CD4-positive, alpha-beta T cell treated with Interferon alpha-2 for 1 hour (primary cell): ENCODE measurements around the gene DUSP9.

Experiments
- DNase-seq, 2 donors: peaks; one replicate each; pipeline ENCODE4 v3.0.0-alpha.2; 2020 to 2022

Gene DUSP9

GRCh38 chrX:153649915-153650782 is 3.1 kb downstream of the DUSP9 start:
- DNase-seq: no peak

DNA sequence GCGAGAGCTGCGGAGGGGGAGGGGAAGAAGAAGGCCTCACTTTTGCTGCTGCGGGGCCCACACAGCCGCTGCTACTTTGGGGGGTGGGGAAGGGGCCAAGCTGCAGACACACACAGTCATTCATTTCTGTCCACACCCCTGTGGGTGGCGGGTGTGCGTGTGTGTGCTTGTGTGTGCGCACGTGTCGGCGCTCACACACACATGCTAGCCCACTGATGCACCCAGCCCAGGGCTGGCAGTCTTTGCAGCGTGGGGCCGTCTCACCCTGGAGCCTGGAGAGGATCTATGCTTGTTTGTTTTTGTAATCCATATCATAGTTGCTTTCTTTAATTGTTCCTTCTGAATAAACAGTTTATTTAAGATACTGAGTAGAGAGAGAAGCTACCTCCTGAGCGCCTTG is 4.0 kb downstream of the DUSP9 start:
- DNase-seq: no peak

DNA sequence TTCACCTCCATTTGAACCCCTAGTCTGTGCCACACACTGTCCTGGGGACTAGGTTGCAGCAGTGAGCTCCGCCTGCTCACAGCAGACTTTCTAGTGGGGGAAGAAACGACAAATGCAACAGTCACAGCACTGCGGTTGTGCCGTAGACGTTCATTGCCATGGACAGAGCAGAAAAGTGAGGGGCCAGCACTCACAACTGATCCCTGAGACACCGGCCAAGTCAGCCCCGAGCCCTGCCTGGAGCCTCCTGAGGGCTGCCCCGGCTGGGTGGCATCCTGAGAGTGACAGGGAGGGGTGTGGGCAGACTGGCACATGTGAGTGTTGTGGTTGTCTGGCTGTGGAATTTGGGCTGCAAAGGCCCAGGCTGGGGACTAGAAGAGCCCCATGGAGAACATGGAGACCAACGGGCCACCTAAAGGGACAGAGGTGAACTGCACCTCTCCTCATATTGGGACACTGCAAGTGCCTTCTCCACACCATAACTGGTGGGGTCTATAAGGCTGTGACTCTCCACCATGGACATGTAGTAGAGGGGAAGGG is 4.6 kb downstream of the DUSP9 start:
- no peak for DNase-seq

DNA sequence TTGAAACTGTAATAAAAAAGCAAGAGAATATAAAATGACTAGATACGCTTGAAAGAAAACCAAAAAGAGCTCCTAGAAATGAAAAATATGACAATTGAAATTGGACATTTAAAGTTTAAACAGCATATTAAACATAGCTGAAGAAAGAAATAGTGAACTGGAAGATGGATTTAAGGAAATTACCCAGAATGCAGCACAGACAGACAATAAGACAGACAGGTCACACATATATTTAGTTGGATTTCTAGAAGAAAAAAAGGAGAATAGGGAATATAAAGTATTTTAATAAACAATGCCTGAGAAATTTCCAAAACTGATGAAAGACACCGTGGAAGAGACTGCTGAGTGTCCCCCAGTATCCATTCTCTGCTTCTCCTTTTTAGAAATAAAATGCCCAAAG is 6.6 kb downstream of the DUSP9 start:
- DNase-seq: no peak

DNA sequence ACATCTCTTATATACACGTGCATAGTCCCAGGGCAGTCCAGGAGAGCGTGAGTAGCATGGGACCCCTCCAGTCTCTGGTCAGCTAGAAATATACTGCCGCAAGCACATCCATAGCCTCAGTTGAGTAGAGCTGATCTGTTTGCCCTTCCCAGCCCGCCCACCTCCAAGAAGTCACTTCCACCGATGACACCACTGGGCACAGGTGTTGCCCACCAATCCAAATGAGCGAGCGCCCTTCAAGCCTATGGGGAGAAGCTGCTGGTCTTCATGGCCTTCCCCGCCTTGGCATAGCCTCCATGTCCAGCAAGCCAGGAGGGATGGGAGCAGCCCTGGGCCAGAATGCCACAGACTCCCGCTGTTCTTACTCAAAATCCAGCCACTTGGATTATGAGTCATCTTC is 10.2 kb downstream of the DUSP9 start:
- DNase-seq: no peak

DNA sequence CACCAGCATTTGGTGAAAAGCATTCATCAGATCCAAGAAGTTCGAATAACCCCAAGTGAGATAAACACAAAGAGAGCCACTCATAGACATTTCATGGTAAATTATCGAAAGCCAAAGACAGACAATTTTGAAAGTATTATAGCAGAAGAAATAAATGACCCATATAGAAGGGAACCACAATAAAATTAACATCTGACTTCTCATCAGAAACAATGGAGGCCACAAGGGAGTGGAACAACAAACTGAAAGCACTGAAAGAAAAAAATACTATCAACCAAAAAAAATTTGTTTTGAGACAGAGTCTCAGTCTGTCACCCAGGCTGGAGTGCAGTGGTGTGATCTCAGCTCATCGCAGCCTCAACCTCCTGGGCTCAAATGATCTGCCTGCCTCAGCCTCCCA is 12.3 kb downstream of the DUSP9 start:
- no peak for DNase-seq

- peak; percentile 54 to 66 for DNase-seq
These were observed 15.3 kb downstream of the DUSP9 start for GRCh38 chrX:153662266-153662665.

GRCh38 chrX:153665726-153666306 is 18.8 kb downstream of the DUSP9 start:
- no peak for DNase-seq

GRCh38 chrX:153667281-153667955 is 20.4 kb downstream of the DUSP9 start:
- DNase-seq: no peak

DNA sequence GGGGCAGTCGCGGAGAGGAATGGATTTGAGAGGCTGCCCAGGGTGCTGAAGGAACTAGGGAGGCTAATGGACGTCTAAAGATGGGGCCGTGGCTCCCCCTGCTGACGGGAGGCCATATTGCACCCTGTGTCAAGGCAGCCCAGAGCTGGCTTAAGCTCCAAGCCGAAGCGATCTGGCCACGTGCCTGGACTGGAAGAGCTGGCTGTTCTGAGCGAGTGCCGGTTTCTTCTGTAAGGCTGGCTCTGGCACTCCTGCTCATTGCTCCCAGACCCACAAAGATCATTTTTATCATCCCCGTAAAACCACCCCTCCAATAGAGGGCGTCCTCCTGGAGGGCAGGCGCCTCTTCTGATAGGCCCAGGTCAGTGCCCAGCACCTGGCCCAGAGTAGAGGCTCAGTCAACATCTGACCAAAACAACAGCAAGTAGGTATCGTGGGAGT is 21.0 kb downstream of the DUSP9 start:
- peak; percentile 70 to 78 for DNase-seq

DNA sequence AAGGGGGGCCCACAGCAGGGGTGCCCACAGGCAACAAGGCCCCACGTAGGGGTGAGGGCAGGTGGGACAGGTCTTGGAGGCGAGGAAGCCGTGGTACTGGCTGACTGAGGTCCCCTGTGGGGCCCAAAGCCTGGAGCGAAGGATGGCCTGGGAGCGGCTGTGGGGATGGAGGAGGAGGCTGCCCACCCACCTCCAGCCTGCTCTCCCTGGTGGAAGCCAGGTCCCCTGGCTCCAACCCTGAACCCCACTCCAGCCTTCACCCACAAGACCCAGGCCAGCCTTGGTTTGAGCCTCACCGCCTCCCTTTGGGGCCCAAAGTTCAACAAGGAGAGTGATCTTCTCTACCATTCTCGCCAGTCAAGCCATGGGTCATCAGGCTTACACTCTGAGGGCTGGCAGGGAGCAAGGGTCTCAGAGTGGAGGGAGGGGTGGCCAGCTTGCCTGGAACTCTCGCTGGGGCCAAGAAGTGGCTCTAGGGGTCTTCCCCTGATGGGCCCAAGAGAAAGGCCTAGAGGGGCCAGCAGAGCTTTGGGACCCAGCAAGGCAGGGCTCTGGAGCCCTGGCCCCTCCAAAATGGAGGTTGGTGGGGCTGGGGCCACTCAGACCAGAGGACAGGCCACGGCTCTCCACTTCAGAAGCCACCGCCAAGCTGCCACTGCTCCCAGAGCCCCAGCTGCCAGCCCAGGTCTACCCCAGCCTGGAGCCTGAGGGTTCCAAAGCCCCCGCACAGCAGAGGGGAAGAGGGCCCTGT is 21.6 kb downstream of the DUSP9 start:
- no peak for DNase-seq

DNA sequence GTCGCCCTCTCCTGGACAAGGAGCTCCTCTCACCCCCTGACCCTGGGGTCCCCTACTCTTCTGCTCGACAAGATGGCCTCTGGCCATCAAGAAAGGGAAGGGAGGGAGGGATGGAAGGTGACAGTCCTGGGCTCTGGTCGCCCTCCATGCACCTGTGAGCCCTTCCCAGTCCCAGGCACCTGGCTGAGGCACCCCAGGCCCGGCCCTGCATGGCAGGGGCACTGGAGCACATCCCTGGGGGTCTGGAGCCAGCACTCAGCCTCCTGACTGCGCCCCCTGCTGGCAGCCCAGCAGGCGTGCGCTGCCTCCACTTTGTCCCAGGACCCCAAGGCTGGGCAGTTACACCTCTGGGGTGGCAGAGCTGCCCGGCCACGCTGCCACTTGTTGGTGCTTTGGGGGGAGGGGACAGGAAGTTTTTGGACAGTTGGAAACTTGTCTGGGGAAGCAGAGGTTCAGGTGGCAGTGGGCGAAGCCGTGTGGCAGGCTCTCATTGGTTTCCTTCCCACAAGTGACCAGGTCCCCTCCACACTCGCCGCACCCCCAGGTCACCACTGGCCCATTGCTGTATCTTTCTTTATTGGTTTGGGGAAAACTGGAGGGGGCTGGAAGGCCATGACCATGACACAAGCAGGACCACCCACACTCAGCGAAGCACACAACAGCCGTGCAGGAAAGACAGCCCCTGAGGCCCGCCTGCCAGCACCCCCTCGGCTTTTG is 22.3 kb downstream of the DUSP9 start:
- peak in 1 of 2 donors; percentile 49 for DNase-seq

DNA sequence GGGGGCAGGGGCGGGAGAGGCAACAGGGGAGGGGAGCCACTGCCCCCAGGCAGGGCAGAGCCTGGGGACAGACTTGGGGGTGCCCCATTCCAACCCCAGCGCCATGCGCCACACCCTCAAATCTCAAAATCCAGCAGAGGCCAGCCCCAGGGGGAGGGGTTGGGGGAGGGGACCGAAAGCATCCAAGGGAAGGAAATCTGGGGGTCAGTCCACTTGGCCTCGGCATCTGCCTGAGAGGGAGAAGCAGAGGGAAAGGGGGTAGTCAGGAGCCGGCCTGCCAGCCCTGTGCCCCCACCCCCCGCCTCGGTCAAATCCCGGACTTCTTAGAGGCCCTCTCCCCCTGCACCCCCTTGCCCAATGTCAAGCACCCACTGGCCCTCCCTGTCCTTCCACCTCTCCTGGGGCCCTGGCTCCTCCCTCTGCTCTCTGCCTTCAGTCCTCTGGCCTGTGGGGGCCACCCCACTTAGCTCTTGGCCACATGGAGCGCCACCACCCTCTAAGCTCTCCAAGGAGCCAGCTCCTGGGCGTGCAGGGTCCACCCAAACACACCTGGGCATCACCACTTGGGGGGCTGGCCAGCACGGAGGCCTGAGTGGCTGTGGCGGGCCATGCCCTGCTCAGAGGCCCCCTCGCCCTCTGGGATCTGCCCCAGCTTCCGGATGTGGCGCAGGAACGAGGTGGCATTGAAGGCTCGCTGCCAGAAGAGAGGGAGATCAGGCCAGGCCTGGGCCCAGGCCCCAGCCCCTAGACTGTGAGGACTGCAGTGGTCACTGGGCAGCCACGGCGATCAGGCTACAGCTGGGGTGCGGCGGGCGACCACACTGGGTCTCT is 23.1 kb downstream of the DUSP9 start:
- DNase-seq: no peak

DNA sequence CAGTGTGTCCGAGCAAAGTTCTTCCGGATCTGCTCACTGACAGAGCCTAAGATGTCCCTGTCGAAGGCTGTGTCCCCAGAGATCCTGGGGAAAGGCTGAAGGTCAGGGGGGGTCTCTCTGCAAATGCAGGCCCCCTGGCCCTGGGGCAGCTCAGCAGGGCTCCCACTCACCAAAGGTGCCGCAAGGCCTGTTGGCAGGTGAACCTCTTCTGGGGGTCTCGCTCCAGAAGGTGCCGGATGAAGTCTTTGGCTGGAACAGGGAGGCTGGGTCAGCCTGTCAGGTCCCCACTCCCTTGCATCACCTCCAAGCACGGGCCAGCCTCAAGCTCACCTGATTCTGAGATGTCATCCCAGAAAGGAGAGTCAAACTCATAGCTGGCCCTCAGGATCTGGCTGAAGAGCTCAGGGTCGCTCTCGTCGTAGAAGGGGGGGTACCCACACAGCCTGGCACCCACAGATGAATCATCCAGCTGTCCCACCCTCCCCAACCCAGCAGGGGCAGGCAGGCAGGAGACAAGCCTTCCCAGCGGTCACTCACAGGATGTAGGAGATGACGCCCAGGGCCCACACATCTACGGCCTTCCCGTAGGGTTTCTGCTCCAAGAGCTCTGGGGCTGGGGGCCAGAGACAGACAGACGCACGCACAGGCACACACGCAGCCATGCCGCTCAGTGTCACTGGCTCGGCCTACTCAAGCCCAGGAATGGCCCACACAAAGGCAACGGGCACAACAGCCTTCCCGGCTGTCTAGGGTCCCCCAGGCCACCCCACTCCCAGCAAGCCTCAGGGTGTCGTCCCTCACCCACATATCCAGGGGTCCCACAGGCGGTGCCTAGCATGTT is 24.0 kb downstream of the DUSP9 start:
- DNase-seq: no peak

- DNase-seq: no peak
These were observed 24.9 kb downstream of the DUSP9 start for GRCh38 chrX:153671589-153672530.

- DNase-seq: no peak
These were observed 25.8 kb downstream of the DUSP9 start for GRCh38 chrX:153672531-153673427.

DNA sequence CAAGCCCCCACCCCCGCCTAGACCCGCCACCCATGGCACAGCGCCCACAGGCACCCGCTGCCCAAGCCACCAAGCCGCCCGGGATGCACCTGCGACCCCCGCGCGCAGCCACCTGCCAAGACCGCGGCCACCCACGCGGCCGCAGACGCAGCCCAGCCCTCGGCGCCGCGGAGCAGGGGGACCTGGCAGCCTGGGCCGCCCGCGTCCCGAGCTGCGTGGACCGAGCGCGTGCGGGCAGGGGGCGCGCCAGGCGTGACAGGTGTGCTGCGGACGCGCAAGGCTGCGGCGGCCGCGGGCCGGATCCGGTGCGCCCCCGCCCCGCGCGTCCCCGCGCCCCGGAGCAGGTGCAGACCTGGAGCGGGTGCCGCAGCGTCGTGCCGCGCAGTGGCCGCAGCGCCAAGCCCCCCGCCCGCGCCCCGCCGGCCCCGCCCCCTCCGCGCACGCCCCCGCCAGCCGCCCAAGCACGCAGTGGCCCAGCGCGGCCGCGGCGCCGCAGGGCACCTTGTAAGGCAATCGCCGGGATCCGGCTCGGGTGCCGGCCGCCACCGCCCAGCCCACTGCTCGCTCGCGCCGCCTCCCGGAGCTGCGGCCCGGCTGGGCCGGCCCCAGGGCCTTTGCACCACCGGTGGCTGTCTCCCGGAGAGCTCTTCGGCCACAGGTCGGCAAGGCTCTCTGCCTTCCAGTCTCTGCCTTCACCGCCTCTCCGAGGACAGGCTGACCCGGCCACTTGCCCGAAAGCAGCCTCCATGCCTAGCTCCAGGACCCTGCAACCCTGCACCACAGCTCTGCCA is 26.6 kb downstream of the DUSP9 start, which contains the start of gene PNCK:
Gene PNCK, minus strand, starts transcription at position 386 of the 791 bp plus-strand sequence. CDS start 737 bp downstream, outside the sequence.
- DNase-seq: no peak
